ENCODE data around the gene SRP72. TPM values are rescaled to one million over a fixed set of nuclear protein-coding genes. Genes with fewer than 3 reads are reported as not detected.

SRP72 gene
- total and polyA plus RNA-seq, 2 of the 8 experiments (the other 6 are each of a cell fraction or from before 2014, with no cell fraction given), result 37.7 to 144 TPM

- TF ChIP-seq CHD7 (IDR thresholded peaks at IDR 0.05; ENCODE audit: insufficient replicate concordance, low read length) (no peak), PHF8 (conservative IDR thresholded peaks at IDR 0.05; ENCODE audit: low read depth, low read length) (no peak), SIN3A (conservative IDR thresholded peaks at IDR 0.05 in 1 of 2, IDR thresholded peaks at IDR 0.05 in 1 of 2; ENCODE audit: low read depth in 1 of 2, low read length in 2 of 2) (no peak), POLR2A (IDR thresholded peaks at IDR 0.05; ENCODE audit: control extremely low read depth in 1 of 2, low read depth in 2 of 2, low read length in 2 of 2) (no peak)
These were observed 9.8 kb downstream of the SRP72 start (continued) for GRCh38 chr4:56477192-56477702.
